HG02981 (cell line): Measurements from ENCODE around the gene AIG1.
"Not testable (repeated sequence)": the region's sequence is repeated elsewhere in the genome, so short reads cannot be mapped to it uniquely, and the experiment has no call there.

ENCODE experiments used
- ATAC-seq: cut with Tn5 transposase; IDR thresholded peaks from one replicate; pipeline ENCODE4 v1.9.1; 2021; ENCODE audit warnings: mild to moderate bottlenecking, moderate library complexity; ENCODE audit not compliant: unreplicated experiment

AIG1 gene

GRCh38 chr6:143055891-143056290, 4.8 kb upstream of the AIG1 start:
- ATAC-seq: no peak

GRCh38 chr6:143058987-143059386, 1.7 kb upstream of the AIG1 start:
- ATAC-seq: no peak

GRCh38 chr6:143059663-143060353, 881 bp upstream of the AIG1 start:
- ATAC-seq: no peak

- peak; percentile 74 for ATAC-seq
Observed at GRCh38 chr6:143060354-143060805, 309 bp upstream of the AIG1 start.

- ATAC-seq: no peak
Observed at GRCh38 chr6:143061597-143062385, 1.1 kb downstream of the AIG1 start.

GRCh38 chr6:143062551-143062950, 1.9 kb downstream of the AIG1 start:
- no peak for ATAC-seq

GRCh38 chr6:143063631-143064030, 2.9 kb downstream of the AIG1 start:
- ATAC-seq: no peak

- no peak for ATAC-seq
Observed at GRCh38 chr6:143064271-143064670, 3.6 kb downstream of the AIG1 start.

GRCh38 chr6:143064951-143065683, 4.4 kb downstream of the AIG1 start:
- ATAC-seq: no peak

GRCh38 chr6:143068001-143068400, 7.3 kb downstream of the AIG1 start:
- no peak for ATAC-seq

GRCh38 chr6:143074101-143074500, 13.4 kb downstream of the AIG1 start:
- no peak for ATAC-seq

- ATAC-seq: no peak
Observed at GRCh38 chr6:143074670-143075318, 14.1 kb downstream of the AIG1 start.

- no peak for ATAC-seq
Observed at GRCh38 chr6:143078468-143079324, 18.0 kb downstream of the AIG1 start.

GRCh38 chr6:143079325-143079640, 18.6 kb downstream of the AIG1 start:
- no peak for ATAC-seq

- not testable (repeated sequence) for ATAC-seq
Observed at GRCh38 chr6:143082274-143082673, 21.6 kb downstream of the AIG1 start.

- not testable (repeated sequence) for ATAC-seq
Observed at GRCh38 chr6:143084019-143084418, 23.3 kb downstream of the AIG1 start.

GRCh38 chr6:143087335-143087734, 26.6 kb downstream of the AIG1 start:
- not testable (repeated sequence) for ATAC-seq

- ATAC-seq: no peak
Observed at GRCh38 chr6:143087856-143088255, 27.2 kb downstream of the AIG1 start.

- ATAC-seq: no peak
Observed at GRCh38 chr6:143090314-143091044, 29.8 kb downstream of the AIG1 start.

GRCh38 chr6:143092768-143093167, 32.1 kb downstream of the AIG1 start:
- ATAC-seq: no peak
